ENCODE results near the gene PRF1.
"Not testable (repeated sequence)": the region's sequence is repeated elsewhere in the genome, so short reads cannot be mapped to it uniquely, and the experiment has no call there.

PRF1 gene

GRCh38 chr10:70617798-70618568 lies 15.4 kb upstream of the PRF1 start:
- in situ Hi-C loops (cut with MboI; ENCODE audit: low sequenced_read_pairs): no loop called here

- in situ Hi-C loops (cut with MboI; ENCODE audit: low sequenced_read_pairs): no loop called here
Measured at GRCh38 chr10:70616761-70617160, 14.2 kb upstream of the PRF1 start.

- in situ Hi-C loops (cut with MboI; ENCODE audit: low sequenced_read_pairs): no loop called here
Measured at GRCh38 chr10:70615784-70616522, 13.4 kb upstream of the PRF1 start.

GRCh38 chr10:70615211-70615610 lies 12.7 kb upstream of the PRF1 start:
- in situ Hi-C loops (cut with MboI; ENCODE audit: low sequenced_read_pairs): no loop called here

- in situ Hi-C loops (cut with MboI; ENCODE audit: low sequenced_read_pairs): not testable (repeated sequence)
Measured at GRCh38 chr10:70614364-70614763, 11.8 kb upstream of the PRF1 start.

- in situ Hi-C loops (cut with MboI; ENCODE audit: low sequenced_read_pairs): no loop called here
Measured at GRCh38 chr10:70613941-70614340, 11.4 kb upstream of the PRF1 start.

GRCh38 chr10:70607936-70608335 lies 5.4 kb upstream of the PRF1 start:
- in situ Hi-C loops (cut with MboI; ENCODE audit: low sequenced_read_pairs): no loop called here

- in situ Hi-C loops (cut with MboI; ENCODE audit: low sequenced_read_pairs): no loop called here
Measured at GRCh38 chr10:70605161-70605560, 2.6 kb upstream of the PRF1 start.

GRCh38 chr10:70604106-70604505 lies 1.6 kb upstream of the PRF1 start:
- in situ Hi-C loops (cut with MboI; ENCODE audit: low sequenced_read_pairs): no loop called here

- in situ Hi-C loops (cut with MboI; ENCODE audit: low sequenced_read_pairs): no loop called here
Measured at GRCh38 chr10:70603449-70603801, 884 bp upstream of the PRF1 start.

GRCh38 chr10:70601746-70602145 lies 795 bp downstream of the PRF1 start:
- in situ Hi-C loops (cut with MboI; ENCODE audit: low sequenced_read_pairs): no loop called here

GRCh38 chr10:70600512-70601395 lies 1.8 kb downstream of the PRF1 start:
- in situ Hi-C loops (cut with MboI; ENCODE audit: low sequenced_read_pairs): no loop called here

GRCh38 chr10:70599791-70600190 lies 2.8 kb downstream of the PRF1 start:
- in situ Hi-C loops (cut with MboI; ENCODE audit: low sequenced_read_pairs): no loop called here

GRCh38 chr10:70599319-70599718 lies 3.2 kb downstream of the PRF1 start:
- in situ Hi-C loops (cut with MboI; ENCODE audit: low sequenced_read_pairs): no loop called here

GRCh38 chr10:70598857-70599295 lies 3.7 kb downstream of the PRF1 start:
- in situ Hi-C loops (cut with MboI; ENCODE audit: low sequenced_read_pairs): no loop called here

- in situ Hi-C loops (cut with MboI; ENCODE audit: low sequenced_read_pairs): no loop called here
Measured at GRCh38 chr10:70597856-70598815, 4.4 kb downstream of the PRF1 start.

GRCh38 chr10:70596860-70597809 lies 5.4 kb downstream of the PRF1 start:
- in situ Hi-C loops (cut with MboI; ENCODE audit: low sequenced_read_pairs): no loop called here

- in situ Hi-C loops (cut with MboI; ENCODE audit: low sequenced_read_pairs): no loop called here
Measured at GRCh38 chr10:70596110-70596798, 6.3 kb downstream of the PRF1 start.
